Hepatocyte (in vitro differentiated cells): Measurements from ENCODE around the gene ZC3H12D. TPM values are rescaled to one million over a fixed set of nuclear protein-coding genes. Genes with fewer than 3 reads are reported as not detected.

Experiments used
- DNase-seq: peaks from one replicate; pipeline ENCODE4 v3.0.0-alpha.2; 2016; ENCODE audit warnings: low spot score
- H2AFZ ChIP-seq: fragments of 200-600 bp; sonication (generic); 2 replicates; pipeline ENCODE4 v1.6.0; 2016; ENCODE audit warnings: antibody characterized with exemption, mild to moderate bottlenecking
- H3K27ac ChIP-seq: fragments of 200-600 bp; sonication (generic); 2 replicates; pipeline ENCODE4 v1.5.1; 2016; ENCODE audit warnings: mild to moderate bottlenecking
- H3K27me3 ChIP-seq: fragments of 200-600 bp; sonication (generic); 2 replicates; pipeline ENCODE4 v1.6.1; 2016
- H3K36me3 ChIP-seq: fragments of 200-600 bp; sonication (generic); replicated peaks from 2 replicates; pipeline ENCODE4 v1.5.1; 2016; ENCODE audit warnings: low read depth; ENCODE audit not compliant: insufficient read depth
- H3K4me1 ChIP-seq: fragments of 200-600 bp; sonication (generic); 2 replicates; pipeline ENCODE4 v1.5.1; 2016; ENCODE audit warnings: mild to moderate bottlenecking, moderate library complexity; ENCODE audit not compliant: insufficient read depth
- H3K4me2 ChIP-seq: fragments of 200-600 bp; sonication (generic); 2 replicates; pipeline ENCODE4 v1.6.0; 2016
- H3K4me3 ChIP-seq: fragments of 200-600 bp; sonication (generic); 2 replicates; pipeline ENCODE4 v1.5.1; 2016; ENCODE audit warnings: mild to moderate bottlenecking
- H3K79me2 ChIP-seq: fragments of 200-600 bp; sonication (generic); 2 replicates; pipeline ENCODE4 v1.6.0; 2017; ENCODE audit warnings: mild to moderate bottlenecking
- H3K9me2 ChIP-seq: fragments of 200-600 bp; sonication (generic); replicated peaks from 2 replicates; pipeline ENCODE4 v1.6.0; 2017; ENCODE audit warnings: mild to moderate bottlenecking; ENCODE audit not compliant: insufficient read depth
- H3K9me3 ChIP-seq: fragments of 200-600 bp; sonication (generic); 2 replicates; pipeline ENCODE4 v1.5.1; 2016; ENCODE audit warnings: low read depth, mild to moderate bottlenecking
- H4K20me1 ChIP-seq: fragments of 200-600 bp; sonication (generic); 2 replicates; pipeline ENCODE4 v1.6.0; 2016; ENCODE audit warnings: mild to moderate bottlenecking; ENCODE audit not compliant: insufficient read depth, poor library complexity, severe bottlenecking
- EZH2 ChIP-seq: fragments of 200-600 bp; sonication (generic); IDR thresholded peaks from 2 replicates; pipeline ENCODE4 v1.6.1; 2016; ENCODE audit warnings: antibody characterized with exemption, mild to moderate bottlenecking, borderline replicate concordance
- EZH2phosphoT487 ChIP-seq: fragments of 200-600 bp; sonication (generic); IDR thresholded peaks from one replicate; pipeline ENCODE4 v1.6.1; 2018; ENCODE audit warnings: antibody characterized with exemption, mild to moderate bottlenecking, low read depth, moderate library complexity; ENCODE audit not compliant: unreplicated experiment, severe bottlenecking
- WGBS: methylation state at CpG from one replicate; pipeline ENCODE4 v1.1.6; 2016; ENCODE audit warnings: low lambda C conversion rate; ENCODE audit errors: missing lambda C conversion rate; 5-methylcytosine and 5-hydroxymethylcytosine counted together
- polyA plus RNA-seq: library from polyadenylated mRNA; unstranded; fragments of >200 nt; fragmentation: Nextera tagmentation; extraction: Ambion mirVana; gene quantifications from 2 replicates; pipeline ENCODE4 v1.2.1, GENCODE V29; 2016
- total RNA-seq: library from RNA; depleted of rRNA; stranded (reverse); fragments of >200 nt; gene quantifications from 2 replicates; pipeline ENCODE4 v1.2.3, GENCODE V29; 2014
- TF ChIP-seq, protein P1 (sequence below): fragments of 200-600 bp; sonication (generic); IDR thresholded peaks from 2 replicates; pipeline ENCODE4 v1.5.1; 2016; ENCODE audit warnings: antibody characterized with exemption, mild to moderate bottlenecking; ENCODE audit not compliant: poor library complexity

The ZC3H12D gene
- total and polyA plus RNA-seq, 2 experiments from 2014 or later = 0.06 to 0.50 TPM

DNA sequence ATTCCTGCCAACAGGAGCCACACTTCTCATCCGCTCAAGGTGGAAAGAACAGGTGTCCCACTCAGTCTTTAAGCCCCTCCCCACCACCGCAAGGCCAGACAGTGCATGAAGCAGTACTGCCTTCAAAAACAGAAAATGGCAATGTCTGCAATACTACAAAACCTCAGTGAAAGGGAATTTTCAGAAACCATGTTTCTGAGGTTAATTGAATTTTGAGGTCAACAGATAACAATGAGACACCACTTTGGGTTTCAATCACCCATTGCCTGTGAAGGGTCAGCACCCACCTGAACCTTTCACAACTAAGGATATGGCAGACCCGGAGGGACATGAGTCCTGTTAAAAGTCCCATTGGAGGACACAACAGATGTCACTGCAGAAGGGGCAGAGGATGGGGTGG lies 13.0 kb downstream of the ZC3H12D start:
- DNase-seq = no peak
- Histone ChIP-seq H3K4me2 (no peak overlapping the region), H3K36me3 (no peaks in the 10 kb centered on the region), H4K20me1 (no peaks in the 10 kb centered on the region), H3K4me1 (no peaks in the 10 kb centered on the region), H2AFZ (no peak overlapping the region), H3K9me2 (no peaks in the 10 kb centered on the region), H3K9me3 (no peaks in the 10 kb centered on the region), H3K4me3 (no peak overlapping the region), H3K79me2 (no peaks in the 10 kb centered on the region), H3K27me3 (no peaks in the 10 kb centered on the region), H3K27ac (no peak overlapping the region)
- TF ChIP-seq, protein P1, sequence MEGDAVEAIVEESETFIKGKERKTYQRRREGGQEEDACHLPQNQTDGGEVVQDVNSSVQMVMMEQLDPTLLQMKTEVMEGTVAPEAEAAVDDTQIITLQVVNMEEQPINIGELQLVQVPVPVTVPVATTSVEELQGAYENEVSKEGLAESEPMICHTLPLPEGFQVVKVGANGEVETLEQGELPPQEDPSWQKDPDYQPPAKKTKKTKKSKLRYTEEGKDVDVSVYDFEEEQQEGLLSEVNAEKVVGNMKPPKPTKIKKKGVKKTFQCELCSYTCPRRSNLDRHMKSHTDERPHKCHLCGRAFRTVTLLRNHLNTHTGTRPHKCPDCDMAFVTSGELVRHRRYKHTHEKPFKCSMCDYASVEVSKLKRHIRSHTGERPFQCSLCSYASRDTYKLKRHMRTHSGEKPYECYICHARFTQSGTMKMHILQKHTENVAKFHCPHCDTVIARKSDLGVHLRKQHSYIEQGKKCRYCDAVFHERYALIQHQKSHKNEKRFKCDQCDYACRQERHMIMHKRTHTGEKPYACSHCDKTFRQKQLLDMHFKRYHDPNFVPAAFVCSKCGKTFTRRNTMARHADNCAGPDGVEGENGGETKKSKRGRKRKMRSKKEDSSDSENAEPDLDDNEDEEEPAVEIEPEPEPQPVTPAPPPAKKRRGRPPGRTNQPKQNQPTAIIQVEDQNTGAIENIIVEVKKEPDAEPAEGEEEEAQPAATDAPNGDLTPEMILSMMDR = no peak
- no peak for TF ChIP-seq EZH2
- TF ChIP-seq EZH2phosphoT487 = no peak
- WGBS = 87% methylated on average over 3 of the region's 3 CpGs

DNA sequence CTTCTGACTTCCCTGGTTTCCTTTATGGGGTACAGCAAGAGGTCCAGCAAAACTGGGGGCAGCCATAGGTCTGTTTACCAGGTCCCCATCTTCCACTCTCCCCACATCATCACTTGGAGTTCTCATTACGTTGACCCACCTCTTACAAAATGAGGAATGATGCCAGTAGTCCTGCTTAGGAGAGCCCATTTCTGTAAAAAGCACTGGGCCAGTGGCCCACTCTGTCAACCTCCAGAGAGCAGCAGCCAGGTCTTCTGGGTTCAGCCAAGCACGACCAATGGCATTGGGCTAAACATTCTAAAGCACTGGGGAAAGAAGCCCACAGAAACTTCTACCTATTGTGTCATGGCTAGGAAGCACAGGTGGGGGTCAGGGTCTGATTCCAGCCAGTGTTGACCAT lies 13.9 kb downstream of the ZC3H12D start:
- Histone ChIP-seq H3K4me3 (no peak overlapping the region), H3K27me3 (no peaks in the 10 kb centered on the region), H3K36me3 (no peaks in the 10 kb centered on the region), H4K20me1 (no peaks in the 10 kb centered on the region), H3K79me2 (no peaks in the 10 kb centered on the region), H3K4me1 (no peaks in the 10 kb centered on the region), H3K27ac (no peak overlapping the region), H3K9me3 (no peaks in the 10 kb centered on the region), H2AFZ (no peak overlapping the region), H3K9me2 (no peaks in the 10 kb centered on the region), H3K4me2 (no peak overlapping the region)
- DNase-seq = no peak
- 95% methylated on average over 2 of the region's 2 CpGs for WGBS
- TF ChIP-seq EZH2 = no peak
- no peak for TF ChIP-seq EZH2phosphoT487
- TF ChIP-seq, protein P1 = no peak

DNA sequence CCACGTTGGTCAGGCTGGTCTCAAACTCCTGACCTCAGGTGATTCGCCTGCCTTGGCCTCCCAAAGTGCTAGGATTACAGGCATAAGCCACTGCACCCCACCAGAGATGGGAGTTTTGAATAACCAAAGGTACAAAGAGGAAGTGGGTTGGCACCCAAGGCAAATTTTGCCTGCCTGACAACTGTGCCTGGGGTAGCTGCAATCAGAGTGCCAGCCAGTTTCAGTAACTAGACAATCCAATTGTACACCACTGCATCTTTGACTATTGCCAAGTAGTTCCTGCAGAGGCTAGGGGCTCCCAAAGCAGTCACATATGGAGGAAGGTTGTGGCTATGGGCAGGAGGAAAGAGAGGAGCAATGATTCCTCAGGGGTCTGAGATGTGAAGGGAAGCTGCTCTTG lies 16.6 kb downstream of the ZC3H12D start:
- no peak overlapping the region for H2AFZ ChIP-seq
- no peak overlapping the region for H3K4me2 ChIP-seq
- H3K27ac ChIP-seq = no peak overlapping the region
- no peaks in the 10 kb centered on the region for H3K27me3 ChIP-seq
- 94% methylated on average over 2 of the region's 2 CpGs for WGBS
- TF ChIP-seq, protein P1 = no peak
- no peak for TF ChIP-seq EZH2
- TF ChIP-seq EZH2phosphoT487 = no peak
- no peaks in the 10 kb centered on the region for H4K20me1 ChIP-seq
- no peaks in the 10 kb centered on the region for H3K4me1 ChIP-seq
- no peaks in the 10 kb centered on the region for H3K9me3 ChIP-seq
- DNase-seq = no peak
- H3K9me2 ChIP-seq = no peaks in the 10 kb centered on the region
- H3K79me2 ChIP-seq = no peaks in the 10 kb centered on the region
- H3K4me3 ChIP-seq = no peak overlapping the region
- H3K36me3 ChIP-seq = no peaks in the 10 kb centered on the region

DNA sequence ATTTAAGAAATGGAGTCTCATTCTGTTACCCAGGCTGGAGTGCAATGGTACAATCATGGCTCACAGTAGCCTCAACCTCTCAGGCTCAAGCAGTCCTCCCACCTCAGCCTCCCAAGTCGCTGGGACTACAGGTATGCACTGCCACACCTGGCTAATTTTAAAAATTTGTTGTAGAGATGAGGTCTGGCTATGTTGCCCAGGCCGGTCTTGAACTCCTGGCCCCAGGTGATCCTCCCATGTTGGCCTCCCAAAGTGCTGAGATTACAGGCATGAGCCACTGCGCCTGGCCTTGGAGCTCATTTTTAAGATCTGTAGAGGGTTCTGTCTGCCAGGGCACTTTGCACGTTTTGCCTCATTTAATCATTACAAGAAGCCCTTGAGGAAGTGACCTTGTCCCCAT lies 17.5 kb downstream of the ZC3H12D start:
- H2AFZ ChIP-seq = no peak overlapping the region
- H3K36me3 ChIP-seq = no peaks in the 10 kb centered on the region
- no peaks in the 10 kb centered on the region for H4K20me1 ChIP-seq
- no peaks in the 10 kb centered on the region for H3K4me1 ChIP-seq
- no peaks in the 10 kb centered on the region for H3K9me2 ChIP-seq
- TF ChIP-seq EZH2 (no peak), EZH2phosphoT487 (no peak)
- TF ChIP-seq, protein P1 = no peak
- WGBS = 85% methylated on average over 4 of the region's 4 CpGs
- H3K27me3 ChIP-seq = no peaks in the 10 kb centered on the region
- H3K4me3 ChIP-seq = no peak overlapping the region
- H3K79me2 ChIP-seq = no peaks in the 10 kb centered on the region
- no peak overlapping the region for H3K4me2 ChIP-seq
- no peaks in the 10 kb centered on the region for H3K9me3 ChIP-seq
- no peak for DNase-seq
- no peak overlapping the region for H3K27ac ChIP-seq
